T-helper 2 cell treated with Interferon-gamma antibody and Interleukin-4, amounts not matched to agents 100 ng/mL and 5 ng/mL, for 36 hours (primary cell): ENCODE results near the gene ABHD10. TPM values are rescaled to one million over a fixed set of nuclear protein-coding genes. Genes with fewer than 3 reads are reported as not detected.

Experiments
- intact Hi-C: fragments of 100-400 bp; cut with micrococcal nuclease; formaldehyde crosslinking; loops from one replicate; pipeline ENCODE4 v1.15.1; 2023
- total RNA-seq: library from RNA; stranded (reverse); gene quantifications from 2 replicates; pipeline ENCODE4 v1.2.3, GENCODE V29; 2022

The ABHD10 gene
- 31.2 and 35.8 TPM in 2 replicates for total RNA-seq

GRCh38 chr3:111978583-111979433 is at the start of gene ABHD10:
TSS of gene ABHD10 (plus strand) at chr3:111979026. CDS start at chr3:111979062, 36 bp downstream.
- intact Hi-C loops: loop anchor here (1.0 to 10.0 kb wide), 7 partner anchors 33 to 904 kb away; partner anchors contain the start of genes CD96, NECTIN3 and SLC35A5

GRCh38 chr3:111929484-111929883 is 49.3 kb upstream of the ABHD10 start:
- intact Hi-C loops: no loop called here

GRCh38 chr3:111932946-111933345 is 45.9 kb upstream of the ABHD10 start:
- intact Hi-C loops: no loop called here

GRCh38 chr3:111936191-111936841 is 42.5 kb upstream of the ABHD10 start:
- intact Hi-C loops: no loop called here

- intact Hi-C loops: no loop called here
These were observed 41.9 kb upstream of the ABHD10 start for GRCh38 chr3:111936967-111937366.

- intact Hi-C loops: no loop called here
These were observed 41.0 kb upstream of the ABHD10 start for GRCh38 chr3:111937871-111938270.

- intact Hi-C loops: no loop called here
These were observed 39.0 kb upstream of the ABHD10 start for GRCh38 chr3:111939873-111940272.

- intact Hi-C loops: no loop called here
These were observed 35.3 kb upstream of the ABHD10 start for GRCh38 chr3:111943533-111943932.

- intact Hi-C loops: no loop called here
These were observed 34.5 kb upstream of the ABHD10 start for GRCh38 chr3:111944372-111944771.

GRCh38 chr3:111947231-111947630 is 31.6 kb upstream of the ABHD10 start:
- intact Hi-C loops: no loop called here

GRCh38 chr3:111948786-111949185 is 30.0 kb upstream of the ABHD10 start:
- intact Hi-C loops: no loop called here

- intact Hi-C loops: no loop called here
These were observed 29.1 kb upstream of the ABHD10 start for GRCh38 chr3:111949712-111950111.

GRCh38 chr3:111951032-111951431 is 27.8 kb upstream of the ABHD10 start:
- intact Hi-C loops: no loop called here

GRCh38 chr3:111952086-111952485 is 26.7 kb upstream of the ABHD10 start:
- intact Hi-C loops: no loop called here

GRCh38 chr3:111952866-111953450 is 25.9 kb upstream of the ABHD10 start:
- intact Hi-C loops: no loop called here

GRCh38 chr3:111954228-111954990 is 24.4 kb upstream of the ABHD10 start:
- intact Hi-C loops: no loop called here

GRCh38 chr3:111955876-111956275 is 22.9 kb upstream of the ABHD10 start:
- intact Hi-C loops: no loop called here

GRCh38 chr3:111956449-111956848 is 22.4 kb upstream of the ABHD10 start:
- intact Hi-C loops: no loop called here

- intact Hi-C loops: no loop called here
These were observed 21.7 kb upstream of the ABHD10 start for GRCh38 chr3:111956995-111957734.

- intact Hi-C loops: no loop called here
These were observed 17.2 kb upstream of the ABHD10 start for GRCh38 chr3:111961461-111962164.
